ENCODE measurements around the gene KRT7. TPM values are rescaled to one million over a fixed set of nuclear protein-coding genes. Genes with fewer than 3 reads are reported as not detected.

The KRT7 gene
- total RNA-seq, 4 donors from 2014 or later, result 333 to 826 (median 460) TPM

DNA sequence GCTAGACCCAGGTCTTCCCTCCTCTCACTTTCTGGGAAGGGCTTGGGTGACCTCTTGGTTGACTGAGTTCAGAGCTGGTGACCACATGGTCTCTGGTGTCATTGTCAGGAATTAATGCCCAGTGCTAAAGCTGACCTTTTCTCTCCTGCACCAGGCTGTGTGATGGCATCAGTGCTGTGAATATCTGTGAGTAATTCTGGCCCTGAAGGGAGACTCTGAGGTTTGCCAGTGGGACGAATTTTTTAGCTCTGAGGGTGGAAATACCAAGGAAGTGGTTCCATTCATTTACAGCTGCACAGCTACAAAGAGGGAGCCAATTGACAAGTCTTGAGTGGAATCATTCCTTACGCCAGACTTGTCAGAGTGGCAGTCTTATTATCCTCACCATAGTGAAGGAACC, 35.2 kb downstream of the KRT7 start:
- no peak overlapping the region for H3K4me3 ChIP-seq (replicated peaks in 1 of 3)
- no peaks in the 10 kb centered on the region for H3K4me1 ChIP-seq
- TF ChIP-seq POLR2A (IDR thresholded peaks at IDR 0.05) (no peak), CTCF (IDR thresholded peaks at IDR 0.05) (no peak)
- no peak for DNase-seq
- no peaks in the 10 kb centered on the region for H3K9me3 ChIP-seq
- intact Hi-C loops (cut with DNase I), result no loop called here
- H3K27me3 ChIP-seq, result no peaks in the 10 kb centered on the region
- WGBS, 2 donors, result 88 to 90% methylated on average over 2 of the region's 2 CpGs
- H3K36me3 ChIP-seq, result no peaks in the 10 kb centered on the region
- H3K27ac ChIP-seq, result no peak overlapping the region

DNA sequence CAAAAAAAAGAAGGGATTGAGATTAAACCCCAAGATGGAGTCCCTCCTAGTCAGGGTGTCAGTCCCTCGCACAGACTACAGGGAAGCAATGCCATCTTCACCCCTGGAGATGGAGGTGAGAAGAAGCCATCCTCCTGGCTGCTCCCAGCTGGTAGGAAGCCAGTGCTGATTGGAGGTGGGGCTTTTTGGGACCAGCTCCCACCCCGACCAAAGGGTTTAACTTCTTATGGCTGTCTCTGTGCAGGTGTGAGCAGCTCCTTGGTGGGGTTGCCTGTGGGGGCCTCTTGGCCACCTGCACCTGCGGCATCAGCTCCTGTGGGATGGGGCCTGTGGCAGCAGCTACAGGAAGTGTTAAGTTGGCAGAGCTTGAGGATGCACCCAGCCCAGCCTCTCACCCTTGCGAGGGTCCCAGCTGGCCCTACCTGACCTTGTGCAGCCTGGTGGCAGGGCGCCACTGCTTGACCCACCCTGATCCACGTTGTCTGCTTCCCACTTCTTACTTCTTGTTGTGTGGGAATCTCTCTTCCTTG, 37.6 kb downstream of the KRT7 start:
- no peaks in the 10 kb centered on the region for H3K9me3 ChIP-seq
- WGBS, 2 donors, result 83 to 91% methylated on average over 4 to 6 of the region's 6 CpGs
- no peak overlapping the region for H3K4me3 ChIP-seq (replicated peaks in 1 of 3)
- H3K4me1 ChIP-seq, result no peaks in the 10 kb centered on the region
- no peak overlapping the region for H3K27ac ChIP-seq
- H3K36me3 ChIP-seq, result no peaks in the 10 kb centered on the region
- intact Hi-C loops (cut with DNase I), result no loop called here
- DNase-seq, result no peak
- no peak for TF ChIP-seq POLR2A (IDR thresholded peaks at IDR 0.05)
- TF ChIP-seq CTCF (IDR thresholded peaks at IDR 0.05), result no peak
- H3K27me3 ChIP-seq, result no peaks in the 10 kb centered on the region

DNA sequence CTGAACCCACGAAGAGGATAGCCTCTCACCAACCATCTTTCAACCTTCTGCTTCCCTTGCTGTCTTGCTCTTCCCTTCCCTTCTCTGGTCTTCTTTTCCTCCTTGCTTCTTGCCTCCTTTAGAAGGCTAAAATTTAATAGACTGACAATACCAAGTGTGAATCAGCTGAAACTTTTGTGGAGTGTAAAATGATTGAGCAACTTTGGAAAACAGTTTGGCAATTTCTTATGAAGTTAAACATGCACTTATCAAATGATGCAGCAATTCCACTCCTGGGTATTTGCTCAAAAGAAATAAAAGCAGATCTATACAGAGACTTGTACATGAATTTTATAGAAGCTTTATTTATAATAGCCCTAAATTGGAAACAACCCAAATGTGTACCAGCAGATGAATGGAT, 38.1 kb downstream of the KRT7 start:
- no peak for DNase-seq
- 88 to 89% methylated on average over 1 of the region's 1 CpG for WGBS, 2 donors
- TF ChIP-seq POLR2A (IDR thresholded peaks at IDR 0.05) (no peak), CTCF (IDR thresholded peaks at IDR 0.05) (no peak)
- H3K27ac ChIP-seq, result no peak overlapping the region
- no peaks in the 10 kb centered on the region for H3K27me3 ChIP-seq
- no peaks in the 10 kb centered on the region for H3K4me1 ChIP-seq
- no peaks in the 10 kb centered on the region for H3K9me3 ChIP-seq
- intact Hi-C loops (cut with DNase I), result no loop called here
- H3K4me3 ChIP-seq (replicated peaks in 1 of 3), result no peak overlapping the region
- H3K36me3 ChIP-seq, result no peaks in the 10 kb centered on the region

- no peak for DNase-seq
- H3K36me3 ChIP-seq, result no peaks in the 10 kb centered on the region
- no peaks in the 10 kb centered on the region for H3K9me3 ChIP-seq
- intact Hi-C loops (cut with DNase I), result no loop called here
- TF ChIP-seq CTCF (IDR thresholded peaks at IDR 0.05) (no peak), POLR2A (IDR thresholded peaks at IDR 0.05) (no peak)
- no peaks in the 10 kb centered on the region for H3K27me3 ChIP-seq
- H3K4me3 ChIP-seq (replicated peaks in 1 of 3), result no peak within 1 kb of the TSS
- H3K27ac ChIP-seq, result no peak within 1 kb of the TSS
- WGBS, 2 donors, result 71 to 82% methylated on average over 3 of the region's 3 CpGs
- peaks cover 10 to 19% of the 10 kb centered on the region in 2 donors for H3K4me1 ChIP-seq
These were observed 41.6 kb downstream of the KRT7 start, which contains the start of gene KRT86 for GRCh38 chr12:52274521-52275120. KRT86 (plus strand) TSS chr12:52274645; CDS start chr12:52301917, 27,272 bp downstream.

- Histone ChIP-seq H3K27ac (no peak overlapping the region), H3K9me3 (no peaks in the 10 kb centered on the region), H3K4me1 (peaks cover 18 to 30% of the 10 kb centered on the region in 2 donors), H3K36me3 (no peaks in the 10 kb centered on the region), H3K27me3 (no peaks in the 10 kb centered on the region), H3K4me3 (replicated peaks in 1 of 3) (no peak overlapping the region)
- intact Hi-C loops (cut with DNase I), result no loop called here
- 82 to 96% methylated on average over 3 of the region's 3 CpGs for WGBS, 2 donors
- DNase-seq, result no peak
- TF ChIP-seq CTCF (IDR thresholded peaks at IDR 0.05) (no peak), POLR2A (IDR thresholded peaks at IDR 0.05) (no peak)
These were observed 42.6 kb downstream of the KRT7 start for GRCh38 chr12:52275686-52276085.

Data from thyroid gland (tissue), 4 donors.